HepG2 (cell line): ENCODE data around the gene NOTCH3. TPM values are rescaled to one million over a fixed set of nuclear protein-coding genes. Genes with fewer than 3 reads are reported as not detected.

Source experiments
- AKNA ChIP-seq: sonication (generic); formaldehyde crosslinking; IDR thresholded peaks from 2 replicates; pipeline ENCODE4 v1.4.0; 2020; ENCODE audit warnings: missing genetic modification reagents, borderline replicate concordance
- FUBP1 ChIP-seq: sonication (generic); formaldehyde crosslinking; IDR thresholded peaks from 2 replicates; pipeline ENCODE4 v1.5.1; 2020; ENCODE audit warnings: missing genetic modification reagents, mild to moderate bottlenecking, borderline replicate concordance
- PAXIP1 ChIP-seq: sonication (generic); formaldehyde crosslinking; conservative IDR thresholded peaks from 2 replicates; pipeline ENCODE4 v1.4.0; 2020; ENCODE audit warnings: mild to moderate bottlenecking, missing genetic modification reagents, moderate library complexity
- PHF5A ChIP-seq: IDR thresholded peaks from one replicate; pipeline ENCODE4 v1.6.1; 2018; ENCODE audit warnings: low read depth, missing genetic modification reagents; ENCODE audit not compliant: unreplicated experiment
- PRMT3 ChIP-seq: sonication (generic); formaldehyde crosslinking; IDR thresholded peaks from 2 replicates; pipeline ENCODE4 v1.8.1; 2022; ENCODE audit warnings: low read depth, mild to moderate bottlenecking, moderate library complexity, missing genetic modification reagents, borderline replicate concordance
- SIX1 ChIP-seq: sonication (generic); formaldehyde crosslinking; IDR thresholded peaks from 2 replicates; pipeline ENCODE4 v1.4.0; 2020; ENCODE audit warnings: missing genetic modification reagents, borderline replicate concordance
- SRSF9 ChIP-seq: fragments of 200-400 bp; formaldehyde crosslinking; IDR thresholded peaks from 2 replicates; pipeline ENCODE4 v1.6.1; 2018; ENCODE audit warnings: borderline replicate concordance, mild to moderate bottlenecking, low read depth, low read length; ENCODE audit not compliant: insufficient read depth, poor library complexity, severe bottlenecking
- ZNF232 ChIP-seq: sonication (generic); formaldehyde crosslinking; IDR thresholded peaks from 2 replicates; pipeline ENCODE4 v1.4.0; 2020; ENCODE audit warnings: missing genetic modification reagents, borderline replicate concordance
- ZNF510 ChIP-seq: sonication (generic); formaldehyde crosslinking; IDR thresholded peaks from 2 replicates; pipeline ENCODE4 v1.4.0; 2020; ENCODE audit warnings: low read depth, mild to moderate bottlenecking, missing genetic modification reagents
- ZNF597 ChIP-seq: sonication (generic); formaldehyde crosslinking; IDR thresholded peaks from 2 replicates; pipeline ENCODE4 v1.5.0; 2020; ENCODE audit warnings: missing genetic modification reagents
- ZNF710 ChIP-seq: sonication (generic); formaldehyde crosslinking; IDR thresholded peaks from 2 replicates; pipeline ENCODE4 v1.5.0; 2020; ENCODE audit warnings: mild to moderate bottlenecking, missing genetic modification reagents, borderline replicate concordance
- polyA plus RNA-seq, 8 experiments: library from polyadenylated mRNA; depleted of rRNA in 3 of 8; stranded (reverse) in 7 of 8; unstranded in 1 of 8; fragments of >200 nt; fragmentation: Illumina TruSeq in 4 of 8; extraction: Trizol in 4 of 8; gene quantifications; 2 replicates each; pipeline versions ENCODE4 v1.2.1 to v1.2.3, GENCODE V29; 2011 to 2016; ENCODE audit warnings: low read depth in 4 of 8, missing spikeins in 1 of 8, mixed read lengths in 1 of 8; ENCODE audit not compliant: insufficient read depth in 1 of 8
- total RNA-seq, 5 experiments: library from RNA; depleted of rRNA; stranded (reverse); fragments of >200 nt; fragmentation: Illumina TruSeq; extraction: Trizol; gene quantifications; 2 replicates each; pipeline ENCODE4 v1.2.3, GENCODE V29; 2016; ENCODE audit warnings: low read depth in 1 of 5

The NOTCH3 gene
- total and polyA plus RNA-seq, 2 of the 13 experiments (the other 11 are each of a cell fraction or from before 2014, with no cell fraction given), result 0.09 to 0.28 TPM

GRCh38 chr19:15247107-15248014 lies 46.6 kb upstream of the NOTCH3 start (continued):
- TF ChIP-seq ZNF710 (CRISPR knock-in tag) (no peak), ZNF232 (CRISPR knock-in tag) (no peak), FUBP1 (CRISPR knock-in tag) (no peak), PRMT3 (no peak), PAXIP1 (CRISPR knock-in tag) (peak; percentile 49; the same call in 1 of the 2 replicates), SIX1 (CRISPR knock-in tag) (no peak), ZNF597 (CRISPR knock-in tag) (no peak), PHF5A (no peak), ZNF510 (no peak), AKNA (no peak), SRSF9 (no peak)
